Suprapubic skin (tissue), 4 donors: Measurements from ENCODE around the gene INPP5K. TPM values are rescaled to one million over a fixed set of nuclear protein-coding genes. Genes with fewer than 3 reads are reported as not detected.
"Not testable (repeated sequence)": the region's sequence is repeated elsewhere in the genome, so short reads cannot be mapped to it uniquely, and the experiment has no call there.

ENCODE experiments used
- DNase-seq, 2 donors: peaks; one replicate each; pipeline ENCODE4 v3.0.0-alpha.2; 2019; ENCODE audit warnings: low spot score in 2 of 2
- H3K27ac ChIP-seq: fragments of 200-600 bp; sonication (generic); one replicate; pipeline ENCODE4 v1.5.1; 2019
- H3K27me3 ChIP-seq: fragments of 200-600 bp; sonication (generic); one replicate; pipeline ENCODE4 v1.5.1; 2019
- H3K36me3 ChIP-seq: fragments of 200-600 bp; sonication (generic); one replicate; pipeline ENCODE4 v1.5.1; 2019
- H3K4me1 ChIP-seq: fragments of 200-600 bp; sonication (generic); one replicate; pipeline ENCODE4 v1.5.1; 2019
- H3K4me3 ChIP-seq: fragments of 200-600 bp; sonication (generic); one replicate; pipeline ENCODE4 v1.5.1; 2019; ENCODE audit warnings: mild to moderate bottlenecking
- H3K9me3 ChIP-seq: fragments of 200-600 bp; sonication (generic); one replicate; pipeline ENCODE4 v1.5.1; 2019
- EP300 ChIP-seq: sonication (generic); formaldehyde crosslinking; IDR thresholded peaks from one replicate; pipeline ENCODE4 v1.6.1; 2017; ENCODE audit warnings: antibody characterized with exemption
- POLR2A ChIP-seq, 2 donors: fragments of 450-650 bp; IDR thresholded peaks; one replicate each; pipeline ENCODE4 v1.6.1; 2017; ENCODE audit warnings: antibody characterized with exemption in 2 of 2, mild to moderate bottlenecking in 2 of 2, moderate library complexity in 2 of 2
- POLR2AphosphoS5 ChIP-seq, 3 donors: sonication (generic); formaldehyde crosslinking; IDR thresholded peaks; one replicate each; pipeline ENCODE4 v1.6.1; 2017; ENCODE audit warnings: antibody characterized with exemption in 3 of 3
- WGBS: methylation state at CpG from one replicate; pipeline ENCODE4 v1.1.5; 2018; 5-methylcytosine and 5-hydroxymethylcytosine counted together
- total RNA-seq, 4 donors: library from RNA; depleted of rRNA; stranded (reverse); fragments of >200 nt; gene quantifications; one replicate each; pipeline ENCODE4 v1.1.0, GENCODE V29; 2016
- TF ChIP-seq, protein P1 (sequence below), 2 donors: fragments of 200-600 bp in 1 of 2; fragments of 450-650 bp in 1 of 2; sonication (generic) in 1 of 2; IDR thresholded peaks; one replicate each; pipeline ENCODE4 v1.5.1; 2016 to 2019; ENCODE audit warnings: antibody characterized with exemption in 2 of 2, mild to moderate bottlenecking in 1 of 2, moderate library complexity in 1 of 2

INPP5K gene
- total RNA-seq, 4 donors from 2014 or later, result 91.8 to 160 (median 123) TPM

- 78% methylated on average over 5 of the region's 5 CpGs for WGBS
- TF ChIP-seq EP300, result no peak
- TF ChIP-seq, protein P1, sequence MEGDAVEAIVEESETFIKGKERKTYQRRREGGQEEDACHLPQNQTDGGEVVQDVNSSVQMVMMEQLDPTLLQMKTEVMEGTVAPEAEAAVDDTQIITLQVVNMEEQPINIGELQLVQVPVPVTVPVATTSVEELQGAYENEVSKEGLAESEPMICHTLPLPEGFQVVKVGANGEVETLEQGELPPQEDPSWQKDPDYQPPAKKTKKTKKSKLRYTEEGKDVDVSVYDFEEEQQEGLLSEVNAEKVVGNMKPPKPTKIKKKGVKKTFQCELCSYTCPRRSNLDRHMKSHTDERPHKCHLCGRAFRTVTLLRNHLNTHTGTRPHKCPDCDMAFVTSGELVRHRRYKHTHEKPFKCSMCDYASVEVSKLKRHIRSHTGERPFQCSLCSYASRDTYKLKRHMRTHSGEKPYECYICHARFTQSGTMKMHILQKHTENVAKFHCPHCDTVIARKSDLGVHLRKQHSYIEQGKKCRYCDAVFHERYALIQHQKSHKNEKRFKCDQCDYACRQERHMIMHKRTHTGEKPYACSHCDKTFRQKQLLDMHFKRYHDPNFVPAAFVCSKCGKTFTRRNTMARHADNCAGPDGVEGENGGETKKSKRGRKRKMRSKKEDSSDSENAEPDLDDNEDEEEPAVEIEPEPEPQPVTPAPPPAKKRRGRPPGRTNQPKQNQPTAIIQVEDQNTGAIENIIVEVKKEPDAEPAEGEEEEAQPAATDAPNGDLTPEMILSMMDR (IDR thresholded peaks at IDR 0.05), result no peak
- TF ChIP-seq POLR2AphosphoS5 (IDR thresholded peaks at IDR 0.05), result no peak
- TF ChIP-seq POLR2A (IDR thresholded peaks at IDR 0.05), result no peak
- peaks cover 49% of the 10 kb centered on the region for H3K4me1 ChIP-seq
- peaks cover 8% of the 10 kb centered on the region for H3K36me3 ChIP-seq
- no peaks in the 10 kb centered on the region for H3K27me3 ChIP-seq
- no peak for DNase-seq
- H3K4me3 ChIP-seq, result no peak overlapping the region
- H3K27ac ChIP-seq, result no peak overlapping the region
- H3K9me3 ChIP-seq, result no peaks in the 10 kb centered on the region
These were observed 63.6 kb downstream of the INPP5K start for GRCh38 chr17:1452836-1453235.

GRCh38 chr17:1450261-1450660 is 66.2 kb downstream of the INPP5K start:
- not testable (repeated sequence) for H3K27ac ChIP-seq, H3K4me3 ChIP-seq, H3K9me3 ChIP-seq, H3K36me3 ChIP-seq, DNase-seq, H3K27me3 ChIP-seq
- peaks cover 51% of the 10 kb centered on the region for H3K4me1 ChIP-seq
- 95% methylated on average over 21 of the region's 21 CpGs for WGBS

DNA sequence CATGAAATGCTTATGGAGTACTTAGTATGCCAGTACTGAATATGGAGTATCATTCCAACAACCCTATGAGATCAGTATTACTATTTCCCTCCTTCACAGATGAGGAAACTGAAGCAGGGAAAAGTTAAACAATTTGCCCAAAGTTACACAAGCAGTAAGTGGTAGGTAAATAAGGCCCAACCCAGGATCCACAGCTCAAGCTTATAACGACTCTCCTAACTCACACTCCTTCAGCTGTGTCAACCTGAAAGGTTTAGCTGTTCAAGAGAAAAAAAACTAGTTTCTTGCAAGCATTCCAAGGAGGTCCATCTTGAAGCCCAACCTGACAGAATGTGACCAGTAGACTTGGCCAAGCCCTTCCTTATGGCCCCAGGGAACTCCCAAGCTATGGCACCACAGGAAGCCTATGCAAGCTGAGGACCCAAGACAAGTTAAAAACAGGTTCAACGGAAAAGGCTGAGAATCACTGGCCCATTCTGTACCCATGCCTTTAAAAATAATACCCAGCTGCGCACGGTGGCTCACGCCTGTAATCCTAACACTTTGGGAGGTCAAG is 66.9 kb downstream of the INPP5K start:
- TF ChIP-seq POLR2AphosphoS5 (IDR thresholded peaks at IDR 0.05) (no peak), EP300 (no peak), POLR2A (IDR thresholded peaks at IDR 0.05) (no peak)
- TF ChIP-seq, protein P1 (IDR thresholded peaks at IDR 0.05), result no peak
- Histone ChIP-seq H3K27me3 (no peaks in the 10 kb centered on the region), H3K36me3 (peaks cover 8% of the 10 kb centered on the region), H3K4me3 (no peak overlapping the region), H3K4me1 (peaks cover 45% of the 10 kb centered on the region), H3K9me3 (no peaks in the 10 kb centered on the region), H3K27ac (no peak overlapping the region)
- no peak for DNase-seq
- 84% methylated on average over 5 of the region's 5 CpGs for WGBS

GRCh38 chr17:1447052-1447451 is 69.4 kb downstream of the INPP5K start:
- no peak for DNase-seq
- H3K27ac ChIP-seq, result peak overlapping the region; percentile 7
- no peaks in the 10 kb centered on the region for H3K36me3 ChIP-seq
- no peaks in the 10 kb centered on the region for H3K9me3 ChIP-seq
- no peak overlapping the region for H3K4me3 ChIP-seq
- no peaks in the 10 kb centered on the region for H3K27me3 ChIP-seq
- TF ChIP-seq EP300 (no peak), POLR2AphosphoS5 (IDR thresholded peaks at IDR 0.05) (no peak), POLR2A (IDR thresholded peaks at IDR 0.05) (no peak)
- TF ChIP-seq, protein P1 (IDR thresholded peaks at IDR 0.05), result no peak
- 46% methylated on average over 7 of the region's 7 CpGs for WGBS
- peaks cover 20% of the 10 kb centered on the region for H3K4me1 ChIP-seq

- no peak for TF ChIP-seq POLR2AphosphoS5 (IDR thresholded peaks at IDR 0.05)
- TF ChIP-seq, protein P1 (IDR thresholded peaks at IDR 0.05), result no peak
- no peak for TF ChIP-seq POLR2A (IDR thresholded peaks at IDR 0.05)
- Histone ChIP-seq H3K4me1 (peaks cover 20% of the 10 kb centered on the region), H3K27ac (no peak overlapping the region), H3K4me3 (no peak overlapping the region), H3K9me3 (no peaks in the 10 kb centered on the region), H3K27me3 (no peaks in the 10 kb centered on the region), H3K36me3 (peaks cover 5% of the 10 kb centered on the region)
- WGBS, result 83% methylated on average over 12 of the region's 12 CpGs
- DNase-seq, result no peak
These were observed 70.2 kb downstream of the INPP5K start for GRCh38 chr17:1446201-1446600.

GRCh38 chr17:1445695-1446094 is 70.7 kb downstream of the INPP5K start:
- not testable (repeated sequence) for H3K27me3 ChIP-seq, H3K4me3 ChIP-seq, H3K9me3 ChIP-seq, H3K36me3 ChIP-seq, H3K27ac ChIP-seq, DNase-seq
- peaks cover 20% of the 10 kb centered on the region for H3K4me1 ChIP-seq
- 79% methylated on average over 4 of the region's 4 CpGs for whole genome bisulfite sequencing

Other genes starting within 250 kb of the INPP5K start
- gene BHLHA9, start 246.2 kb downstream of the INPP5K start, total RNA-seq, result not detected
- gene TRARG1, start 236.9 kb downstream of the INPP5K start, total RNA-seq, result 1 to 10 TPM; 1.2 to 7.2 (median 2.9) TPM
- 100 to 1,000 TPM; 467 to 572 (median 520) TPM for gene YWHAE, start 116.4 kb downstream of the INPP5K start, total RNA-seq
- gene CRK, start 60.4 kb downstream of the INPP5K start, total RNA-seq, result 10 to 100 TPM; 38.9 to 53.7 (median 49.0) TPM
- gene MYO1C, start 23.9 kb downstream of the INPP5K start, total RNA-seq, result 100 to 1,000 TPM in 2 of 4 donors, 10 to 100 TPM in 2; 74.9 to 116 (median 103) TPM
- 10 to 100 TPM; 49.6 to 71.9 (median 61.5) TPM for gene PITPNA, start 46.2 kb upstream of the INPP5K start, total RNA-seq
- 10 to 100 TPM in 2 of 4 donors, 1 to 10 TPM in 2; 4.8 to 11.8 (median 10.6) TPM for gene SLC43A2, start 112.2 kb upstream of the INPP5K start, total RNA-seq
- gene SCARF1, start 129.1 kb upstream of the INPP5K start, total RNA-seq, result 10 to 100 TPM in 1 of 4 donors, 1 to 10 TPM in 3; 1.8 to 12.4 (median 4.6) TPM
- 10 to 100 TPM; 11.9 to 26.0 (median 20.1) TPM for gene RILP, start 133.3 kb upstream of the INPP5K start, total RNA-seq
- gene PRPF8, start 168.3 kb upstream of the INPP5K start, total RNA-seq, result 100 to 1,000 TPM; 186 to 341 (median 220) TPM
- gene TLCD2, start 193.8 kb upstream of the INPP5K start, total RNA-seq, result 1 to 10 TPM; 2.2 to 4.6 (median 2.9) TPM
- 10 to 100 TPM; 40.0 to 61.7 (median 51.3) TPM for gene WDR81, start 208.1 kb upstream of the INPP5K start, total RNA-seq
- 1 to 10 TPM; 3.9 to 7.4 (median 5.9) TPM for gene SERPINF2, start 226.3 kb upstream of the INPP5K start, total RNA-seq
- 100 to 1,000 TPM; 146 to 256 (median 194) TPM for gene SERPINF1, start 245.4 kb upstream of the INPP5K start, total RNA-seq